Uterus (tissue), 4 donors: Measurements from ENCODE around the gene GSE1. TPM values are rescaled to one million over a fixed set of nuclear protein-coding genes. Genes with fewer than 3 reads are reported as not detected.

ENCODE experiments used
- DNase-seq, 2 donors: peaks; one replicate each; pipeline ENCODE4 v3.0.0-alpha.2; 2019 to 2020
- H3K27ac ChIP-seq, 2 donors: fragments of 200-600 bp; sonication (generic); 1 replicate in 1 of 2; 2 replicates in 1 of 2; pipeline ENCODE4 v1.5.1; 2016 to 2018
- H3K27me3 ChIP-seq, 2 donors: fragments of 200-600 bp; sonication (generic); one replicate each; pipeline ENCODE4 v1.5.1; 2018 to 2019; ENCODE audit warnings: control low read depth in 1 of 2
- H3K36me3 ChIP-seq, 2 donors: fragments of 200-600 bp; sonication (generic); one replicate each; pipeline ENCODE4 v1.5.1; 2019; ENCODE audit warnings: control low read depth in 1 of 2
- H3K4me1 ChIP-seq, 2 donors: fragments of 200-600 bp; sonication (generic); one replicate each; pipeline ENCODE4 v1.5.1; 2018 to 2019; ENCODE audit warnings: control low read depth in 1 of 2
- H3K4me3 ChIP-seq, 2 donors: fragments of 200-600 bp; sonication (generic); 1 replicate in 1 of 2; 2 replicates in 1 of 2; pipeline ENCODE4 v1.5.1; 2018 to 2019; ENCODE audit warnings: mild to moderate bottlenecking in 1 of 2
- H3K9me3 ChIP-seq, 2 donors: fragments of 200-600 bp; sonication (generic); one replicate each; pipeline ENCODE4 v1.5.1; 2019; ENCODE audit warnings: control low read depth in 1 of 2
- POLR2A ChIP-seq, 2 donors: fragments of 450-650 bp; IDR thresholded peaks; one replicate each; pipeline ENCODE4 v1.6.1; 2016; ENCODE audit warnings: antibody characterized with exemption in 2 of 2, mild to moderate bottlenecking in 1 of 2, moderate library complexity in 1 of 2
- intact Hi-C: fragments of 100-400 bp; cut with DNase I; formaldehyde crosslinking; loops from one replicate; pipeline ENCODE4 v1.15.1; 2023; ENCODE audit warnings: low total_unique reads
- total RNA-seq, 4 donors: library from RNA; depleted of rRNA in 3 of 4; stranded (reverse); fragments of >200 nt in 3 of 4; gene quantifications; one replicate each; pipeline versions ENCODE4 v1.1.0 to v1.2.4, GENCODE V29; 2014 to 2023
- TF ChIP-seq, protein P1 (sequence below), 4 experiments: fragments of 200-600 bp in 2 of 4; fragments of 450-650 bp in 2 of 4; sonication (generic) in 2 of 4; IDR thresholded peaks; one replicate each; pipeline ENCODE4 v1.5.1; 2016 to 2019; ENCODE audit warnings: antibody characterized with exemption in 4 of 4, mild to moderate bottlenecking in 2 of 4, moderate library complexity in 1 of 4
- donor health status: DM: yes; HTN: yes; CAD: no.

The GSE1 gene
- total RNA-seq, 4 donors from 2014 or later = 32.6 to 128 (median 73.9) TPM

DNA sequence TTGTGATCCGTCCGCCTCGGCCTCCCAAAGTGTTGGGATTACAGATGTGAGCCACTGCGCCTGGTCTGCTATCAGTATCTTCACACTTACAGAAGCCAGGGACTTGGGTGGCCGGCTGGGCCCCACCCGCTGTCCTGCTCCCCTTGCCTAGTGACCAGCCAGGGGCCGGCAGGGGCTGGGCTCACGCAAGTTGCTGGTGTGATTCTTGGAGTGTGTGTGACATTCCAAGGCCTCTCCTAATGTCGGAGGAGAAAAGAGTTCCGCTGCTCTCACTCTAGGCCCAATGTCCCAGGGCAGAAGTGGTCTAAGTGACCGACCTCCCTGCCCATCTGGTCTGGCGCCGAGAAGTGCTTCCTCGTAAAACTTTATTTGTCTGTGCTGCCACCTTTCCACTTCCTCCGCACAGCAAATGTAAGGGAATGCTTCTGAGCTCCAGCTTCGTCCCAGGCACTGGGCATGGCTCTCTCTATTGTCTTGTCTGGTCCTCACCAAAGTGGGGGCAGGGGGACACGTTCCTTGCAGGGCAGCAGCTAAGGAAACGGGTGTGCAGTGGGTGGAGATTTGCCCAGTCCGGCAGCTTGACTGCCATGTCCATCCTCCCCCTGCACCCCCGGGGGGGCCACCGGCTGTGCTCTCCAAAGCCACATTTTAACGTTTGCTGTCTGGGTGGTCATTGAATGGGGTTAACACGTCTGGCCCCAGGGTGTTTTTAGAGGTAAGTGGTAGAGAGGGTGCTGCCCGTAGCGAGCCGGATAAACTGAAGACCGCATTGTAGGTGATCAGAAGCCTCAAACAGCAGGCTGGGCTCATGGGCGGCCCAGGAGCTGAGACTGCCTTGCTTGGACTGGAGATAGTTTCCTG, 7.8 kb upstream of the GSE1 start:
- Histone ChIP-seq H3K27me3 (no peaks in the 10 kb centered on the region), H3K4me3 (no peak overlapping the region), H3K9me3 (no peaks in the 10 kb centered on the region), H3K4me1 (peaks cover 0 to 23% of the 10 kb centered on the region in 2 donors), H3K27ac (no peak overlapping the region), H3K36me3 (no peaks in the 10 kb centered on the region)
- TF ChIP-seq POLR2A (IDR thresholded peaks at IDR 0.05) = no peak
- TF ChIP-seq, protein P1, sequence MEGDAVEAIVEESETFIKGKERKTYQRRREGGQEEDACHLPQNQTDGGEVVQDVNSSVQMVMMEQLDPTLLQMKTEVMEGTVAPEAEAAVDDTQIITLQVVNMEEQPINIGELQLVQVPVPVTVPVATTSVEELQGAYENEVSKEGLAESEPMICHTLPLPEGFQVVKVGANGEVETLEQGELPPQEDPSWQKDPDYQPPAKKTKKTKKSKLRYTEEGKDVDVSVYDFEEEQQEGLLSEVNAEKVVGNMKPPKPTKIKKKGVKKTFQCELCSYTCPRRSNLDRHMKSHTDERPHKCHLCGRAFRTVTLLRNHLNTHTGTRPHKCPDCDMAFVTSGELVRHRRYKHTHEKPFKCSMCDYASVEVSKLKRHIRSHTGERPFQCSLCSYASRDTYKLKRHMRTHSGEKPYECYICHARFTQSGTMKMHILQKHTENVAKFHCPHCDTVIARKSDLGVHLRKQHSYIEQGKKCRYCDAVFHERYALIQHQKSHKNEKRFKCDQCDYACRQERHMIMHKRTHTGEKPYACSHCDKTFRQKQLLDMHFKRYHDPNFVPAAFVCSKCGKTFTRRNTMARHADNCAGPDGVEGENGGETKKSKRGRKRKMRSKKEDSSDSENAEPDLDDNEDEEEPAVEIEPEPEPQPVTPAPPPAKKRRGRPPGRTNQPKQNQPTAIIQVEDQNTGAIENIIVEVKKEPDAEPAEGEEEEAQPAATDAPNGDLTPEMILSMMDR (IDR thresholded peaks at IDR 0.05) = no peak
- DNase-seq = no peak
- intact Hi-C loops = no loop called here

GRCh38 chr16:85605912-85606841, 6.9 kb upstream of the GSE1 start:
- H3K27me3 ChIP-seq = no peaks in the 10 kb centered on the region
- no peak for DNase-seq
- H3K27ac ChIP-seq = no peak overlapping the region
- no peak overlapping the region for H3K4me3 ChIP-seq
- H3K36me3 ChIP-seq = no peaks in the 10 kb centered on the region
- TF ChIP-seq, protein P1 (IDR thresholded peaks at IDR 0.05) = no peak
- no peak for TF ChIP-seq POLR2A (IDR thresholded peaks at IDR 0.05)
- intact Hi-C loops = no loop called here
- no peaks in the 10 kb centered on the region for H3K9me3 ChIP-seq
- peaks cover 0 to 32% of the 10 kb centered on the region in 2 donors for H3K4me1 ChIP-seq

GRCh38 chr16:85606904-85607303, 6.2 kb upstream of the GSE1 start:
- intact Hi-C loops = no loop called here

GRCh38 chr16:85607321-85607765, 5.8 kb upstream of the GSE1 start:
- no peak for TF ChIP-seq POLR2A (IDR thresholded peaks at IDR 0.05)
- TF ChIP-seq, protein P1 (IDR thresholded peaks at IDR 0.05) = no peak
- Histone ChIP-seq H3K9me3 (no peaks in the 10 kb centered on the region), H3K36me3 (no peaks in the 10 kb centered on the region), H3K4me1 (peaks cover 0 to 36% of the 10 kb centered on the region in 2 donors), H3K27ac (no peak overlapping the region), H3K27me3 (no peaks in the 10 kb centered on the region), H3K4me3 (no peak overlapping the region)
- intact Hi-C loops = no loop called here
- DNase-seq = no peak

More at GRCh38 chr16:85606904-85607303, 6.2 kb upstream of the GSE1 start:
- H3K4me3 ChIP-seq = no peak overlapping the region
- H3K4me1 ChIP-seq = peaks cover 0 to 36% of the 10 kb centered on the region in 2 donors
- H3K36me3 ChIP-seq = no peaks in the 10 kb centered on the region
- DNase-seq = no peak
- TF ChIP-seq, protein P1 (IDR thresholded peaks at IDR 0.05) = no peak
- TF ChIP-seq POLR2A (IDR thresholded peaks at IDR 0.05) = no peak
- H3K9me3 ChIP-seq = no peaks in the 10 kb centered on the region
- no peaks in the 10 kb centered on the region for H3K27me3 ChIP-seq
- H3K27ac ChIP-seq = no peak overlapping the region
